Heart right ventricle (tissue), 16 donors: ENCODE measurements around the gene IMMP2L. TPM values are rescaled to one million over a fixed set of nuclear protein-coding genes. Genes with fewer than 3 reads are reported as not detected.

Experiments
- ATAC-seq, 8 donors: fragments of 200-7000 bp; cut with Tn5 transposase; one replicate each; pipeline ENCODE4 v1.9.1; 2020; ENCODE audit warnings: mild to moderate bottlenecking in 8 of 8, moderate library complexity in 8 of 8, moderate number of reproducible peaks in 1 of 8
- DNase-seq, 2 donors: peaks; one replicate each; pipeline ENCODE4 v3.0.0-alpha.2; 2020
- H3K27ac ChIP-seq, 10 donors: fragments of 200-600 bp; sonication (generic) in 2 of 10; one replicate each; pipeline versions ENCODE4 v1.5.0 to v1.8.0; 2020 to 2022; ENCODE audit warnings: mild to moderate bottlenecking in 3 of 10
- H3K27me3 ChIP-seq, 7 donors: fragments of 200-600 bp; one replicate each; pipeline ENCODE4 v1.8.0; 2021 to 2022; ENCODE audit warnings: mild to moderate bottlenecking in 2 of 7
- H3K36me3 ChIP-seq, 9 donors: fragments of 200-600 bp; sonication (generic) in 1 of 9; one replicate each; pipeline versions ENCODE4 v1.5.0 to v1.8.0; 2020 to 2022; ENCODE audit warnings: mild to moderate bottlenecking in 2 of 9
- H3K4me1 ChIP-seq, 9 donors: fragments of 200-600 bp; sonication (generic) in 1 of 9; one replicate each; pipeline versions ENCODE4 v1.5.0 to v1.8.0; 2020 to 2022; ENCODE audit warnings: mild to moderate bottlenecking in 4 of 9
- H3K4me3 ChIP-seq, 10 donors: fragments of 200-600 bp; sonication (generic) in 2 of 10; one replicate each; pipeline versions ENCODE4 v1.5.0 to v1.8.0; 2020 to 2022; ENCODE audit warnings: mild to moderate bottlenecking in 7 of 10, moderate library complexity in 2 of 10
- H3K9me3 ChIP-seq, 11 donors: fragments of 200-600 bp in 10 of 11; sonication (generic) in 2 of 11; one replicate each; pipeline versions ENCODE4 v1.5.0 to v1.8.0; 2013 to 2022; ENCODE audit warnings: mild to moderate bottlenecking in 2 of 11, control low read depth in 1 of 11, moderate library complexity in 1 of 11
- WGBS, 2 donors: extraction: QIAGEN DNeasy Blood & Tissue Kit; methylation state at CpG; one replicate each; pipeline ENCODE4 v1.1.7; 2013; ENCODE audit warnings: inconsistent platforms in 1 of 2; 5-methylcytosine and 5-hydroxymethylcytosine counted together
- intact Hi-C, 10 donors: fragments of 100-400 bp; cut with DNase I; formaldehyde crosslinking; loops; one replicate each; pipeline versions ENCODE4 v1.11.1 to v1.14.2; 2022
- polyA plus RNA-seq, 2 donors: library from polyadenylated mRNA; stranded (reverse); fragments of 200-250 nt; gene quantifications; one replicate each; pipeline ENCODE4 v1.2.3, GENCODE V29; 2013
- total RNA-seq, 10 donors: library from RNA; stranded (reverse); fragmentation: NEBNext Ultra II Directional in 3 of 10; extraction: Animal tissue kit (Norgen Biotek cat#: 25700) in 3 of 10; gene quantifications; one replicate each; pipeline versions ENCODE4 v1.2.1 to v1.2.4, GENCODE V29; 2021 to 2023
- TF ChIP-seq, protein P1 (sequence below), 9 donors: fragments of 200-600 bp; sonication (generic) in 2 of 9; IDR thresholded peaks; one replicate each; pipeline versions ENCODE4 v1.5.0 to v1.8.0; 2021 to 2022; ENCODE audit warnings: antibody characterized with exemption in 9 of 9, mild to moderate bottlenecking in 5 of 9, moderate library complexity in 1 of 9
- donor health status: Arrhythmogenic right ventricular cardiomyopathy.
- donor health status: ischemic (EF 13 %, LVEDD 7.1; RV severe dilation, severe dysfunction).
- donor health status: healthy with polysubstance abuse.
- donor health status: DM: no; HTN: yes; CAD: no.
- donor health status: DM: no; HTN: no; CAD: no.
- donor health status: ischemic (EF 25% LVEDD 6.9; RV normal size, moderate dysfunction).
- donor health status: ischemic (EF 25% LVEDD 5.7; RV mildly dilated, moderate dysfunction).
- donor health status: healthy.
- donor health status: DM: yes; HTN: yes; CAD: no.
- donor health status: Ischemic cardiomyopathy.
- donor health status: ischemic (EF 35%, LVEDD 5.7; RV mildly dilated, moderate dysfunction).
- donor health status: nonischemic (EF 11% LVEDD 7.7; RV severe dilation, severe dysfunction).
- donor health status: DM: yes; HTN: yes; CAD: no.
- donor health status: PGD.
- donor health status: ischemic (EF 29% LVEDD 5.4; RV normal size, mild dysfunction).
- donor health status: nonischemic (EF 23%, LVEDD 6.1; RV moderate dilation, normal function).

The IMMP2L gene
- total and polyA plus RNA-seq, 12 donors: 4.3 to 20.8 (median 17.3) TPM

GRCh38 chr7:111437736-111438135 lies 124.6 kb downstream of the IMMP2L start:
- WGBS, 2 donors: 81 to 88% methylated on average over 2 of the region's 2 CpGs
- peaks cover 0 to 10% (median 3%) of the 10 kb centered on the region in 9 donors for H3K4me1 ChIP-seq
- no peaks in the 10 kb centered on the region for H3K27me3 ChIP-seq
- no peak overlapping the region for H3K4me3 ChIP-seq
- TF ChIP-seq, protein P1, sequence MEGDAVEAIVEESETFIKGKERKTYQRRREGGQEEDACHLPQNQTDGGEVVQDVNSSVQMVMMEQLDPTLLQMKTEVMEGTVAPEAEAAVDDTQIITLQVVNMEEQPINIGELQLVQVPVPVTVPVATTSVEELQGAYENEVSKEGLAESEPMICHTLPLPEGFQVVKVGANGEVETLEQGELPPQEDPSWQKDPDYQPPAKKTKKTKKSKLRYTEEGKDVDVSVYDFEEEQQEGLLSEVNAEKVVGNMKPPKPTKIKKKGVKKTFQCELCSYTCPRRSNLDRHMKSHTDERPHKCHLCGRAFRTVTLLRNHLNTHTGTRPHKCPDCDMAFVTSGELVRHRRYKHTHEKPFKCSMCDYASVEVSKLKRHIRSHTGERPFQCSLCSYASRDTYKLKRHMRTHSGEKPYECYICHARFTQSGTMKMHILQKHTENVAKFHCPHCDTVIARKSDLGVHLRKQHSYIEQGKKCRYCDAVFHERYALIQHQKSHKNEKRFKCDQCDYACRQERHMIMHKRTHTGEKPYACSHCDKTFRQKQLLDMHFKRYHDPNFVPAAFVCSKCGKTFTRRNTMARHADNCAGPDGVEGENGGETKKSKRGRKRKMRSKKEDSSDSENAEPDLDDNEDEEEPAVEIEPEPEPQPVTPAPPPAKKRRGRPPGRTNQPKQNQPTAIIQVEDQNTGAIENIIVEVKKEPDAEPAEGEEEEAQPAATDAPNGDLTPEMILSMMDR (IDR thresholded peaks at IDR 0.05): no peak
- ATAC-seq (no peak), DNase-seq (no peak)
- H3K9me3 ChIP-seq: peaks cover 0 to 33% (median 0%) of the 10 kb centered on the region in 11 donors
- H3K36me3 ChIP-seq: no peaks in the 10 kb centered on the region
- no peak overlapping the region for H3K27ac ChIP-seq
- intact Hi-C loops: no loop called here

DNA sequence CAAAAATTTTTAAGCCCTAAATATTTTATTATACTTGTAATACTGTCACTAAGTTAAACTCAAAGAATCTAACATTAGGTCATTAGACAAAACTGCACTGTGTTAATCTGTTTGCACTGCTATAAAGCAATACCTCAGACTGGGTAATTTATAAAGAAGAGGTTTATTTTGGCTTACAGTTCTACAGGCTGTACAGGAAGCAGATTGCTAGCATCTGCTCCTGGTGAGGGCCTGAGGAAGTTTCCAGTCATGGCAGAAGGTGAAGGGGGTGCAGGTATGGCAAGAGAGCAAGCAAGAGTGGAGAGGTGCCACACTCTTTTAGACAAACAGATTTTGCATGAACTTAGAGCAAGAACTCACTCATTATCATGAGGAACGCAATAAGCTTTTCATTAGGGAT lies 125.7 kb downstream of the IMMP2L start:
- Histone ChIP-seq H3K4me1 (peaks cover 0 to 10% (median 3%) of the 10 kb centered on the region in 9 donors), H3K9me3 (peaks cover 0 to 34% (median 0%) of the 10 kb centered on the region in 11 donors), H3K36me3 (no peaks in the 10 kb centered on the region), H3K27ac (no peak overlapping the region), H3K27me3 (no peaks in the 10 kb centered on the region), H3K4me3 (no peak overlapping the region)
- DNase-seq (no peak), ATAC-seq (no peak)
- intact Hi-C loops: no loop called here
- TF ChIP-seq, protein P1 (IDR thresholded peaks at IDR 0.05): no peak
- WGBS, 2 donors: 100% methylated on average over 1 of the region's 1 CpG

- H3K4me3 ChIP-seq: no peak overlapping the region
- peaks cover 0 to 34% (median 0%) of the 10 kb centered on the region in 11 donors for H3K9me3 ChIP-seq
- H3K27me3 ChIP-seq: no peaks in the 10 kb centered on the region
- intact Hi-C loops: no loop called here
- no peak overlapping the region for H3K27ac ChIP-seq
- DNase-seq (no peak), ATAC-seq (no peak)
- TF ChIP-seq, protein P1 (IDR thresholded peaks at IDR 0.05): no peak
- peaks cover 0 to 4% (median 2%) of the 10 kb centered on the region in 9 donors for H3K4me1 ChIP-seq
- H3K36me3 ChIP-seq: no peaks in the 10 kb centered on the region
- WGBS, 2 donors: 90 to 91% methylated on average over 2 of the region's 2 CpGs
Measured at GRCh38 chr7:111433426-111433825, 128.9 kb downstream of the IMMP2L start.

GRCh38 chr7:111429781-111430180 lies 132.5 kb downstream of the IMMP2L start:
- Histone ChIP-seq H3K27ac (no peak overlapping the region), H3K27me3 (no peaks in the 10 kb centered on the region), H3K9me3 (peaks cover 0 to 22% (median 0%) of the 10 kb centered on the region in 11 donors), H3K36me3 (no peaks in the 10 kb centered on the region), H3K4me1 (no peaks in the 10 kb centered on the region), H3K4me3 (no peak overlapping the region)
- intact Hi-C loops: no loop called here
- TF ChIP-seq, protein P1 (IDR thresholded peaks at IDR 0.05): no peak
- no peak for DNase-seq
- no peak for ATAC-seq
